DMS 273 (cell line): ENCODE results near the gene C11orf71.

Experiments used
- DNase-seq: peaks from one replicate; lab custom pipeline; 2025; ENCODE audit not compliant: unreplicated experiment; lab: John Stamatoyannopoulos, UW

C11orf71 gene

GRCh38 chr11:114400216-114400914 lies at the start of gene C11orf71, which contains the start of gene RBM7:
TSS of gene C11orf71 (minus strand) at chr11:114400511. CDS start at chr11:114400331, 180 bp downstream.
TSS of gene RBM7 (plus strand) at chr11:114400666. CDS start at chr11:114400672, 6 bp downstream.
- DNase-seq, result peak; percentile 96

GRCh38 chr11:114449845-114450244 lies 49.5 kb upstream of the C11orf71 start:
- DNase-seq, result no peak

- DNase-seq, result no peak
These were observed 48.6 kb upstream of the C11orf71 start for GRCh38 chr11:114448749-114449482.

GRCh38 chr11:114447892-114448291 lies 47.6 kb upstream of the C11orf71 start:
- no peak for DNase-seq

- DNase-seq, result no peak
These were observed 47.1 kb upstream of the C11orf71 start for GRCh38 chr11:114447444-114447843.

- DNase-seq, result no peak
These were observed 42.2 kb upstream of the C11orf71 start for GRCh38 chr11:114442536-114442935.

GRCh38 chr11:114441921-114442320 lies 41.6 kb upstream of the C11orf71 start:
- DNase-seq, result no peak

- peak; percentile 45 for DNase-seq
These were observed 40.9 kb upstream of the C11orf71 start for GRCh38 chr11:114440971-114441763.

- DNase-seq, result peak; percentile 36
These were observed 40.0 kb upstream of the C11orf71 start for GRCh38 chr11:114440121-114440860.

GRCh38 chr11:114439229-114440120 lies 39.2 kb upstream of the C11orf71 start, which contains the start of gene REXO2:
TSS of gene REXO2 (plus strand) at chr11:114439467. CDS start at chr11:114439529, 62 bp downstream.
- DNase-seq, result peak; percentile 94

- no peak for DNase-seq
These were observed 38.0 kb upstream of the C11orf71 start for GRCh38 chr11:114438303-114438702.

GRCh38 chr11:114433376-114433775 lies 33.1 kb upstream of the C11orf71 start:
- no peak for DNase-seq

GRCh38 chr11:114432893-114433292 lies 32.6 kb upstream of the C11orf71 start:
- DNase-seq, result no peak

- DNase-seq, result no peak
These were observed 30.0 kb upstream of the C11orf71 start for GRCh38 chr11:114430290-114430689.

- DNase-seq, result no peak
These were observed 26.0 kb upstream of the C11orf71 start for GRCh38 chr11:114426280-114426679.

GRCh38 chr11:114416441-114416961 lies 16.2 kb upstream of the C11orf71 start:
- no peak for DNase-seq

- no peak for DNase-seq
These were observed 13.6 kb upstream of the C11orf71 start for GRCh38 chr11:114413958-114414357.

GRCh38 chr11:114412946-114413345 lies 12.6 kb upstream of the C11orf71 start:
- DNase-seq, result no peak

GRCh38 chr11:114401311-114401710 lies 1.0 kb upstream of the C11orf71 start:
- DNase-seq, result peak; percentile 4

- no peak for DNase-seq
These were observed 558 bp upstream of the C11orf71 start for GRCh38 chr11:114400915-114401223.
